ENCODE data around the gene GPR32.
"Not testable (repeated sequence)": the region's sequence is repeated elsewhere in the genome, so short reads cannot be mapped to it uniquely, and the experiment has no call there.

- not testable (repeated sequence) for TF ChIP-seq TCF7L2 (IDR thresholded peaks at IDR 0.05; ENCODE audit: borderline replicate concordance, low read depth, low read length); CTCF (tag by site-specific recombination; IDR thresholded peaks at IDR 0.05); TRIM28 (IDR thresholded peaks at IDR 0.05; ENCODE audit: borderline replicate concordance, low read length); ZNF529 (tag by site-specific recombination; IDR thresholded peaks at IDR 0.05; ENCODE audit: insufficient replicate concordance); ZNF169 (tag by site-specific recombination; IDR thresholded peaks at IDR 0.05)
- TF ChIP-seq, protein P1, sequence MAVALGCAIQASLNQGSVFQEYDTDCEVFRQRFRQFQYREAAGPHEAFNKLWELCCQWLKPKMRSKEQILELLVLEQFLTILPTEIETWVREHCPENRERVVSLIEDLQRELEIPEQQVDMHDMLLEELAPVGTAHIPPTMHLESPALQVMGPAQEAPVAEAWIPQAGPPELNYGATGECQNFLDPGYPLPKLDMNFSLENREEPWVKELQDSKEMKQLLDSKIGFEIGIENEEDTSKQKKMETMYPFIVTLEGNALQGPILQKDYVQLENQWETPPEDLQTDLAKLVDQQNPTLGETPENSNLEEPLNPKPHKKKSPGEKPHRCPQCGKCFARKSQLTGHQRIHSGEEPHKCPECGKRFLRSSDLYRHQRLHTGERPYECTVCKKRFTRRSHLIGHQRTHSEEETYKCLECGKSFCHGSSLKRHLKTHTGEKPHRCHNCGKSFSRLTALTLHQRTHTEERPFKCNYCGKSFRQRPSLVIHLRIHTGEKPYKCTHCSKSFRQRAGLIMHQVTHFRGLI (tag by site-specific recombination; IDR thresholded peaks at IDR 0.05): not testable (repeated sequence)
- TF ChIP-seq, protein P2, sequence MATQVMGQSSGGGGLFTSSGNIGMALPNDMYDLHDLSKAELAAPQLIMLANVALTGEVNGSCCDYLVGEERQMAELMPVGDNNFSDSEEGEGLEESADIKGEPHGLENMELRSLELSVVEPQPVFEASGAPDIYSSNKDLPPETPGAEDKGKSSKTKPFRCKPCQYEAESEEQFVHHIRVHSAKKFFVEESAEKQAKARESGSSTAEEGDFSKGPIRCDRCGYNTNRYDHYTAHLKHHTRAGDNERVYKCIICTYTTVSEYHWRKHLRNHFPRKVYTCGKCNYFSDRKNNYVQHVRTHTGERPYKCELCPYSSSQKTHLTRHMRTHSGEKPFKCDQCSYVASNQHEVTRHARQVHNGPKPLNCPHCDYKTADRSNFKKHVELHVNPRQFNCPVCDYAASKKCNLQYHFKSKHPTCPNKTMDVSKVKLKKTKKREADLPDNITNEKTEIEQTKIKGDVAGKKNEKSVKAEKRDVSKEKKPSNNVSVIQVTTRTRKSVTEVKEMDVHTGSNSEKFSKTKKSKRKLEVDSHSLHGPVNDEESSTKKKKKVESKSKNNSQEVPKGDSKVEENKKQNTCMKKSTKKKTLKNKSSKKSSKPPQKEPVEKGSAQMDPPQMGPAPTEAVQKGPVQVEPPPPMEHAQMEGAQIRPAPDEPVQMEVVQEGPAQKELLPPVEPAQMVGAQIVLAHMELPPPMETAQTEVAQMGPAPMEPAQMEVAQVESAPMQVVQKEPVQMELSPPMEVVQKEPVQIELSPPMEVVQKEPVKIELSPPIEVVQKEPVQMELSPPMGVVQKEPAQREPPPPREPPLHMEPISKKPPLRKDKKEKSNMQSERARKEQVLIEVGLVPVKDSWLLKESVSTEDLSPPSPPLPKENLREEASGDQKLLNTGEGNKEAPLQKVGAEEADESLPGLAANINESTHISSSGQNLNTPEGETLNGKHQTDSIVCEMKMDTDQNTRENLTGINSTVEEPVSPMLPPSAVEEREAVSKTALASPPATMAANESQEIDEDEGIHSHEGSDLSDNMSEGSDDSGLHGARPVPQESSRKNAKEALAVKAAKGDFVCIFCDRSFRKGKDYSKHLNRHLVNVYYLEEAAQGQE (tag by site-specific recombination; IDR thresholded peaks at IDR 0.05): not testable (repeated sequence)
These were observed 13.5 kb downstream of the GPR32 start for GRCh38 chr19:50783848-50784152.
